HepG2 (cell line): Measurements from ENCODE around the gene MAML1. TPM values are rescaled to one million over a fixed set of nuclear protein-coding genes. Genes with fewer than 3 reads are reported as not detected.
A peak's percentile ranks its signal among the peaks of the same experiment; 100 is the strongest.

ENCODE experiments used
- ATAC-seq: fragments of 200-7000 bp; cut with Tn5 transposase; 3 replicates; pipeline ENCODE4 v1.9.1; 2020; ENCODE audit warnings: mild to moderate bottlenecking, moderate library complexity
- BruUV-seq: library from RNA; stranded (reverse); fragments of 400-500 nt; replicated peaks from 2 replicates; lab custom pipeline; 2021; lab: Mats Ljungman, UMichigan
- CTCF ChIA-PET: fragments of 300-600 bp; formaldehyde crosslinking; extraction: SDS; loops from one replicate; lab custom pipeline; 2021; ENCODE audit warnings: low total read pairs, inconsistent platforms, low intra/inter-chr PET ratio; lab: Yijun Ruan, JAX
- POLR2A ChIA-PET: fragments of 350-600 bp; sonication (Branson Sonifier 250); formaldehyde crosslinking; loops from one replicate; lab custom pipeline; 2020; ENCODE audit warnings: antibody characterized with exemption, inconsistent platforms; lab: Yijun Ruan, JAX
- DNase-seq: peaks from one replicate; pipeline ENCODE4 v3.0.0-alpha.2; 2015; ENCODE audit warnings: low spot score
- FAIRE-seq: peaks from 3 replicates; lab custom pipeline; 2011; peaks lifted over from hg19 to GRCh38; lab: Jason Lieb, UNC
- H2AFZ ChIP-seq: one replicate; pipeline ENCODE4 v1.6.1; 2011; ENCODE audit warnings: low read length, inconsistent platforms
- H3K27ac ChIP-seq: fragments of 300-600 bp; 3 replicates; pipeline ENCODE4 v1.8.0; 2011; ENCODE audit warnings: mixed run types, mild to moderate bottlenecking, mixed read lengths, low read length, inconsistent platforms; ENCODE audit not compliant: insufficient read depth; ENCODE audit errors: extremely low read length
- H3K27me3 ChIP-seq, 2 experiments: fragments of 200-600 bp in 1 of 2; 2 replicates in 1 of 2; 3 replicates in 1 of 2; pipeline versions ENCODE4 v1.6.0 to v1.8.0; 2011; ENCODE audit warnings: low read length in 2 of 2, mild to moderate bottlenecking in 2 of 2, moderate library complexity in 2 of 2, inconsistent platforms in 1 of 2; ENCODE audit not compliant: insufficient read depth in 2 of 2, control insufficient read depth in 1 of 2
- H3K36me3 ChIP-seq, 2 experiments: fragments of 200-600 bp in 1 of 2; replicated peaks in 1 of 2; 2 replicates in 1 of 2; 3 replicates in 1 of 2; pipeline versions ENCODE4 v1.5.1 to v1.8.0; 2011; ENCODE audit warnings: low read length in 2 of 2, inconsistent platforms in 1 of 2; ENCODE audit not compliant: insufficient read depth in 2 of 2, control insufficient read depth in 1 of 2
- H3K4me1 ChIP-seq: 2 replicates; pipeline ENCODE4 v1.5.1; 2012; ENCODE audit warnings: low read length, inconsistent platforms; ENCODE audit not compliant: insufficient read depth
- H3K4me2 ChIP-seq: 2 replicates; pipeline ENCODE4 v1.6.0; 2011; ENCODE audit warnings: low read depth, low read length, inconsistent platforms
- H3K4me3 ChIP-seq, 3 experiments: fragments of 200-600 bp in 1 of 3; sonication (generic), shearing (Covaris generic) in 1 of 3; replicated peaks in 1 of 3; 2 replicates each; pipeline ENCODE4 v1.5.1; 2011 to 2016; ENCODE audit warnings: low read length in 3 of 3, inconsistent platforms in 2 of 3, low read depth in 2 of 3, mild to moderate bottlenecking in 2 of 3, control low read depth in 1 of 3, mixed read lengths in 1 of 3; ENCODE audit not compliant: insufficient read depth in 1 of 3
- H3K79me2 ChIP-seq: one replicate; pipeline ENCODE4 v1.6.1; 2011; ENCODE audit warnings: low read length, inconsistent platforms; ENCODE audit not compliant: insufficient read depth
- H3K9ac ChIP-seq: 2 replicates; pipeline ENCODE4 v1.6.0; 2011; ENCODE audit warnings: mild to moderate bottlenecking, low read depth, low read length, inconsistent platforms; ENCODE audit not compliant: insufficient read depth
- H3K9me3 ChIP-seq: 2 replicates; pipeline ENCODE4 v1.5.1; 2012; ENCODE audit warnings: mild to moderate bottlenecking, low read length
- H4K20me1 ChIP-seq: 2 replicates; pipeline ENCODE4 v1.6.0; 2011; ENCODE audit warnings: inconsistent platforms, mild to moderate bottlenecking, low read length, moderate library complexity; ENCODE audit not compliant: insufficient read depth
- CHD2 ChIP-seq: IDR thresholded peaks from 2 replicates; pipeline ENCODE4 v1.6.1; 2011; ENCODE audit warnings: low read depth, low read length, improper control_type of control experiment
- CREM ChIP-seq, 2 experiments: sonication (generic) in 1 of 2; formaldehyde crosslinking in 1 of 2; IDR thresholded peaks; 2 replicates each; pipeline versions ENCODE4 v1.4.0 to v1.6.1; 2016 to 2020; ENCODE audit warnings: antibody characterized with exemption in 1 of 2, mild to moderate bottlenecking in 1 of 2, missing genetic modification reagents in 1 of 2
- HNRNPH1 ChIP-seq: fragments of 200-400 bp; formaldehyde crosslinking; optimal IDR thresholded peaks from 2 replicates; pipeline ENCODE3; 2017; ENCODE audit warnings: mild to moderate bottlenecking, low read depth, low read length
- NRL ChIP-seq: sonication (generic); formaldehyde crosslinking; IDR thresholded peaks from 2 replicates; pipeline ENCODE4 v1.5.0; 2020; ENCODE audit warnings: missing genetic modification reagents, mild to moderate bottlenecking, moderate library complexity, borderline replicate concordance
- POLR2G ChIP-seq: fragments of 200-400 bp; formaldehyde crosslinking; IDR thresholded peaks from 2 replicates; pipeline ENCODE4 v1.6.1; 2018; ENCODE audit warnings: mild to moderate bottlenecking, low read depth, low read length, moderate library complexity
- SMARCE1 ChIP-seq: fragments of 450-650 bp; IDR thresholded peaks from 2 replicates; pipeline ENCODE4 v1.6.1; 2017; ENCODE audit warnings: borderline replicate concordance
- TFDP1 ChIP-seq: IDR thresholded peaks from 2 replicates; pipeline ENCODE4 v1.6.1; 2016; ENCODE audit warnings: missing compliant biosample characterization, missing genetic modification reagents, borderline replicate concordance
- XBP1 ChIP-seq: sonication (generic); formaldehyde crosslinking; IDR thresholded peaks from 2 replicates; pipeline ENCODE4 v1.5.0; 2020; ENCODE audit warnings: missing genetic modification reagents
- ZNF205 ChIP-seq: IDR thresholded peaks from 2 replicates; pipeline ENCODE4 v1.6.1; 2018; ENCODE audit warnings: missing biosample characterization, missing genetic modification reagents
- ZNF224 ChIP-seq: sonication (generic); formaldehyde crosslinking; IDR thresholded peaks from 2 replicates; pipeline ENCODE4 v1.5.0; 2020; ENCODE audit warnings: mild to moderate bottlenecking, missing genetic modification reagents
- ZNF7 ChIP-seq: IDR thresholded peaks from 2 replicates; pipeline ENCODE4 v1.6.1; 2016; ENCODE audit warnings: missing biosample characterization, missing genetic modification reagents
- WGBS: methylation state at CpG from one replicate; pipeline ENCODE4 v1.1.6; 2017; ENCODE audit warnings: low lambda C conversion rate; 5-methylcytosine and 5-hydroxymethylcytosine counted together
- in situ Hi-C: cut with HindIII; loops from 2 replicates; pipeline ENCODE4 v1.10.0; 2017; ENCODE audit warnings: low pct_unique_long_range_greater_than_20kb; ENCODE audit not compliant: extremely low pct_ligation_motif_present
- intact Hi-C: fragments of 100-400 bp; cut with micrococcal nuclease; formaldehyde crosslinking; loops from one replicate; pipeline ENCODE4 v1.10.0; 2022; ENCODE audit not compliant: unreplicated experiment
- polyA plus RNA-seq, 8 experiments: library from polyadenylated mRNA; depleted of rRNA in 3 of 8; stranded (reverse) in 7 of 8; unstranded in 1 of 8; fragments of >200 nt; fragmentation: Illumina TruSeq in 4 of 8; extraction: Trizol in 4 of 8; gene quantifications; 2 replicates each; pipeline versions ENCODE4 v1.2.1 to v1.2.3, GENCODE V29; 2011 to 2016; ENCODE audit warnings: low read depth in 4 of 8, missing spikeins in 1 of 8, mixed read lengths in 1 of 8; ENCODE audit not compliant: insufficient read depth in 1 of 8
- total RNA-seq, 5 experiments: library from RNA; depleted of rRNA; stranded (reverse); fragments of >200 nt; fragmentation: Illumina TruSeq; extraction: Trizol; gene quantifications; 2 replicates each; pipeline ENCODE4 v1.2.3, GENCODE V29; 2016; ENCODE audit warnings: low read depth in 1 of 5
- TF ChIP-seq, protein P1 (sequence below): sonication (generic); formaldehyde crosslinking; IDR thresholded peaks from 2 replicates; pipeline ENCODE4 v1.4.0; 2020; ENCODE audit warnings: missing genetic modification reagents, borderline replicate concordance
- TF ChIP-seq, protein P2 (sequence below): sonication (generic); formaldehyde crosslinking; conservative IDR thresholded peaks from 2 replicates; pipeline ENCODE4 v1.8.0; 2022; ENCODE audit warnings: low read depth, missing genetic modification reagents

The MAML1 gene
- total and polyA plus RNA-seq, 2 of the 13 experiments (the other 11 are each of a cell fraction or from before 2014, with no cell fraction given) = 10.0 to 10.8 TPM

DNA sequence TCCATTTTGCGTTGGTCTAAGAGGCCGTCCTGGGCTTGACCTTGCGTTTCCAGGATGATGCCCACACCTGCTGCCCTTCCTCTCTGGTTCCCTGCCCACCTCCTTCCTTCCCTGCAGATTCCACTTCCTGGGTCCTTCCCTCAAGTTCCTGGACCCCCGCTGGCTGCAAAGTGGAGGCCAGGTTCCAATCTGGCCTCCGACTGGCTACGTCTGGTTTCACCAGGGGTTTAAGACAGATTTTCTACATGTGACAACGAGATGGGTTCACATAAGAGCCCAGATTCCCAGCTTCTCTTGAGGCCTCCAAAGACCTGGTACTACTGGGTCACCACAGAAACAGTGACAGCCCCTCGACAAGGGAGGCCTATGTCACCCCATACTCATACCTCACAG, 71.9 kb downstream of the MAML1 start:
- H3K27ac ChIP-seq = peak overlapping the region; percentile 31
- TF ChIP-seq SMARCE1 = no peak
- 0 out of 2 replicates have a peak, but pooled peaks have one; percentile 5 for TF ChIP-seq POLR2G
- TF ChIP-seq, all 625 proteins: peak for 1
- ChIA-PET CTCF (no interaction called here), POLR2A (interaction anchor here (1.3 to 8.6 kb wide), 5 partner anchors 14 to 72 kb away, joined by 4 to 115 read pairs (median 5); partner anchors contain the start of genes MAML1 and SQSTM1)
- BruUV-seq = no TSS peak
- Histone ChIP-seq H3K9me3 (no peaks in the 10 kb centered on the region), H2AFZ (no peak overlapping the region), H4K20me1 (peaks cover 20% of the 10 kb centered on the region; the same call in 1 of the 2 replicates), H3K9ac (peak overlapping the region; percentile 86), H3K4me3 (peak overlapping the region; percentile 60 to 95 (median 82); a peak in 5 of 6 replicates), H3K79me2 (peaks cover 27% of the 10 kb centered on the region), H3K4me2 (peak overlapping the region; percentile 75), H3K27me3 (no peaks in the 10 kb centered on the region), H3K36me3 (peaks cover 18 to 25% of the 10 kb centered on the region in 2 experiments; a peak in 4 of 5 replicates), H3K4me1 (peaks cover 43% of the 10 kb centered on the region)
- DNase-seq = no peak
- no peak for FAIRE-seq
- 86% methylated on average over 8 of the region's 8 CpGs for WGBS
- ATAC-seq = no peak
- in situ Hi-C loops (no loop called here), intact Hi-C loops (loop anchor here (2.0 kb wide), 2 partner anchors 14 to 22 kb away; no protein-coding TSS in a partner anchor)

- Histone ChIP-seq H3K36me3 (peaks cover 13 to 20% of the 10 kb centered on the region in 2 experiments; a peak in 4 of 5 replicates), H4K20me1 (peaks cover 20% of the 10 kb centered on the region; the same call in 1 of the 2 replicates), H3K27ac (peak overlapping the region; percentile 89), H3K9me3 (no peaks in the 10 kb centered on the region), H3K4me3 (peak overlapping the region; percentile 60 to 95 (median 82)), H3K27me3 (no peaks in the 10 kb centered on the region), H3K9ac (peak overlapping the region; percentile 86), H3K4me2 (peak overlapping the region; percentile 75), H3K4me1 (peaks cover 43% of the 10 kb centered on the region), H2AFZ (no peak overlapping the region), H3K79me2 (peaks cover 27% of the 10 kb centered on the region)
- CTCF ChIA-PET = no interaction called here
- POLR2A ChIA-PET = interaction anchor here (1.0 to 8.6 kb wide), 4 partner anchors 13 to 104 kb away, joined by 3 to 115 read pairs (median 8); partner anchors contain the start of gene SQSTM1
- FAIRE-seq (no peak), DNase-seq (no peak), ATAC-seq (peak; percentile 3)
- TSS peak; percentile 50 for BruUV-seq
- 7% methylated on average over 9 of the region's 9 CpGs for WGBS
- intact Hi-C loops = loop anchor here (2.0 kb wide), 2 partner anchors 14 to 22 kb away; no protein-coding TSS in a partner anchor
- in situ Hi-C loops = no loop called here
- no peak for TF ChIP-seq XBP1 (CRISPR knock-in tag)
- no peak for TF ChIP-seq NRL
- TF ChIP-seq CREM (IDR thresholded peaks at IDR 0.05) = no peak
- no peak for TF ChIP-seq CREM (CRISPR knock-in tag; IDR thresholded peaks at IDR 0.05)
- no peak for TF ChIP-seq ZNF7 (CRISPR knock-in tag)
- TF ChIP-seq CHD2 = no peak
- TF ChIP-seq, protein P1, sequence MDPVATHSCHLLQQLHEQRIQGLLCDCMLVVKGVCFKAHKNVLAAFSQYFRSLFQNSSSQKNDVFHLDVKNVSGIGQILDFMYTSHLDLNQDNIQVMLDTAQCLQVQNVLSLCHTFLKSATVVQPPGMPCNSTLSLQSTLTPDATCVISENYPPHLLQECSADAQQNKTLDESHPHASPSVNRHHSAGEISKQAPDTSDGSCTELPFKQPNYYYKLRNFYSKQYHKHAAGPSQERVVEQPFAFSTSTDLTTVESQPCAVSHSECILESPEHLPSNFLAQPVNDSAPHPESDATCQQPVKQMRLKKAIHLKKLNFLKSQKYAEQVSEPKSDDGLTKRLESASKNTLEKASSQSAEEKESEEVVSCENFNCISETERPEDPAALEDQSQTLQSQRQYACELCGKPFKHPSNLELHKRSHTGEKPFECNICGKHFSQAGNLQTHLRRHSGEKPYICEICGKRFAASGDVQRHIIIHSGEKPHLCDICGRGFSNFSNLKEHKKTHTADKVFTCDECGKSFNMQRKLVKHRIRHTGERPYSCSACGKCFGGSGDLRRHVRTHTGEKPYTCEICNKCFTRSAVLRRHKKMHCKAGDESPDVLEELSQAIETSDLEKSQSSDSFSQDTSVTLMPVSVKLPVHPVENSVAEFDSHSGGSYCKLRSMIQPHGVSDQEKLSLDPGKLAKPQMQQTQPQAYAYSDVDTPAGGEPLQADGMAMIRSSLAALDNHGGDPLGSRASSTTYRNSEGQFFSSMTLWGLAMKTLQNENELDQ (CRISPR knock-in tag) = no peak
- TF ChIP-seq, protein P2, sequence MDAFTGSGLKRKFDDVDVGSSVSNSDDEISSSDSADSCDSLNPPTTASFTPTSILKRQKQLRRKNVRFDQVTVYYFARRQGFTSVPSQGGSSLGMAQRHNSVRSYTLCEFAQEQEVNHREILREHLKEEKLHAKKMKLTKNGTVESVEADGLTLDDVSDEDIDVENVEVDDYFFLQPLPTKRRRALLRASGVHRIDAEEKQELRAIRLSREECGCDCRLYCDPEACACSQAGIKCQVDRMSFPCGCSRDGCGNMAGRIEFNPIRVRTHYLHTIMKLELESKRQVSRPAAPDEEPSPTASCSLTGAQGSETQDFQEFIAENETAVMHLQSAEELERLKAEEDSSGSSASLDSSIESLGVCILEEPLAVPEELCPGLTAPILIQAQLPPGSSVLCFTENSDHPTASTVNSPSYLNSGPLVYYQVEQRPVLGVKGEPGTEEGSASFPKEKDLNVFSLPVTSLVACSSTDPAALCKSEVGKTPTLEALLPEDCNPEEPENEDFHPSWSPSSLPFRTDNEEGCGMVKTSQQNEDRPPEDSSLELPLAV = no peak
- TF ChIP-seq ZNF224 (CRISPR knock-in tag) = no peak
- no peak for TF ChIP-seq HNRNPH1
- no peak for TF ChIP-seq ZNF205
- TF ChIP-seq TFDP1 (CRISPR knock-in tag) = no peak
Observed at GRCh38 chr5:179805070-179805528, 72.5 kb downstream of the MAML1 start.
